KG1 (cell line): ENCODE measurements around the gene STK25.
"Not testable (repeated sequence)": the region's sequence is repeated elsewhere in the genome, so short reads cannot be mapped to it uniquely, and the experiment has no call there.

ENCODE experiments used
- DNase-seq: peaks from one replicate; lab custom pipeline; 2025; lab: John Stamatoyannopoulos, UW

STK25 gene

DNA sequence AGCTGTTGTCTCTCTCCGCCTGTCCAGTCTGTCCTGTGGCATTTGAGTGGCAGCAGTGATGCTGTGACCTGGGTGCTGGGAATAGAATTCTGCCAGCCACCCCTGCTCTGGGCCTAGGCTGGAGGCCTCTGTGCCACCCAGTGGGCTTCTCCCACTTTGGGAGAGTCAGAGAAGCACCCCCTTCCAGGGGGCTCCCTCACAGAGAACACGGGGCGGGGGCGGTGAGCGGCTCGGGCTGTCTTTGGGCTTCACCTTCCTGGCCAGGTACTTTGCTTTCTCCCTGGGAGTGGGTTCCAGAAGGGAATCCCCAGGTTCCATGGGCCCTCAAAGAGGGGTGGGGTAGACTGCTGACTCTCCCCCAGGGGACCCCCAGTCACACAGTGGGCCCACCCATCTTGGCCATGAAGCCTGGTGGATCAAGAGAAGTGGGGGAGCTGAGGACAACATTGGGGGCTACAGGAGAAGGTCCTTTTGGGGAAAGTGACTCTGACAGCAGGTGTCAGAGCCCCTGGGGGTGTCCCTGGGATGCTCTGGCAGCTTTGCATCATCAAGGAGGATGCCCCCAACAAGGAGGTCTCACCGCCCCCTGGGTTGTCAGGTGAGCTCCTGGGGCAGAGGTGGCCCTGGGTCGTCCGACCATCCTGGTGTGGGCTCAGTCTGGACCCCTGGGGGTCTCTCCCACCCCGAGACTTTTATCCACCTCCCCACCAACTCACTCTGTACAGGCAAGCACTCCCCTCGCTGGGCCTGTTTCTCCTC lies 31.4 kb upstream of the STK25 start:
- no peak for DNase-seq

DNA sequence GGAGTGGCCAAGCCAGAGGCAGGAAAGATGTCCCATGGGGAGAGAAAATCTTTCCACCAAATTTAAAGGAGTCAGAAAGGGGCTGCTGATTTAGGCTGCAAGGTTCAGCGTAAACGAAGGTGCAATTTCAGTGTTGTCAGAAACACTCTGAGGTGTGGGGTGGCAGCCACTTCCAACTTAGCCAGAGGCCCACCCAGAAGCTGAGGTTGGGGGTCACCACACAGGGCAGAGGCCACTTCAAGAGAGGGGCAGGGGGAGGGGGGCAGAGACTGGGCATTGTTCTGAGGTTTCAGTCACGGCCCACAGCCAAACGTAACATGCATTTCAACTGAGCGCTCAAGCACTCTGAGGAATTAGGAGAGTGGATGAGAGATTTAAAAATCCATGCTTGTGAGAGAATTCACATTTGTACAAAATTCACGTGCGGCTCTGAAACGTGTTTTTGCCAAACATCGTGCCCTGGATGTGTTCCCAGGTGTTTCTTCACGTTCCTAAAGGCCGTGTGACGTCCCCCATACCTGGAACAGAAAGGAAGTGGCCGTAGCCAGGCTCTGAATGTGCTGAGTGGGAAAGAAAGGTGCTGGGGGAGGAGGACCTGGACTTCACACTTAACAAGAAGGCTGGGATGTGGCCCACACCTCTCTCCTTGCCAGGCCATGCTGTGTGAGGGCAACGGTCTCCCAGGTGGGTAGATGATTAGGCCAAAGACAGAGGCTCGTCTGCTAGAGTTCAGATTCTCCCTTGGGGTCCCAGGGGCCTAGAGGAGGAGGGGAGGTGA lies 30.6 kb upstream of the STK25 start:
- no peak for DNase-seq

DNA sequence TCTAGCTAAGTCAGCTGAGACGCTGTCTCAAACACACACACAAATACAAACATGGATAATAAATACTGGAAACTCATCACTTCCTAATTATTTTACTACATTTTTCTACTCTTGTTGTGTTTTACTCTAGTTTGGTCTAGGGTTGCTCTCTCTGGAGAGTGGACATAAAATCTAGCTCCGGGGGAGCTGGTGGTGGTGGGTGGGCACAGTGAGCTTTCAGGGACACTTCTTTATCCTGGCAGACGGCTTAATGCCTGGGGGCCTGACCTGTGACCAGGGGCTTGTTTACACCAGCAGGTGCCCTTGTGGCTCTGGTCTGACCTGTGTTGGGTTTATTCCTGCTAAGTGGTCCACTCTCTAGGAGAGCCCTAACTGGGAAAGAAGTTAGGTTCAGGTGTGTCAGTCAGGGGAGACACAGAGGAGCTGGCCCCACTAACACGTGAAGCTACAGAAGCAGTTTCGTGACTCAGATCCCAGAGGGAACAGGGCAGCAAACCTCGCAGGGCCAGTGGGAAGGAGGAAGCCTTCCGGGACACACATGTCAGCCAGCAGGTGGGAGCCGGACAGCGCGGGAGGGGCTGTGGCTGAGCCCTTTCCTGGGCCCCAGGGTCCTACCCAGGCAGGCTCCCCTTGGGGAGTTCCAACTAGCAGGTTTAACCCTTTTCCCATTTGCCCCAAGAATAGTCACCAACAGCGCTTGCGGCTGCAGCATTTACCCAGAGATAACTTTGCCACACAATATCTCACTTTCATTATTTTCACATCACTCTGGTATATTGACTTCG lies 27.7 kb upstream of the STK25 start:
- DNase-seq, result no peak

DNA sequence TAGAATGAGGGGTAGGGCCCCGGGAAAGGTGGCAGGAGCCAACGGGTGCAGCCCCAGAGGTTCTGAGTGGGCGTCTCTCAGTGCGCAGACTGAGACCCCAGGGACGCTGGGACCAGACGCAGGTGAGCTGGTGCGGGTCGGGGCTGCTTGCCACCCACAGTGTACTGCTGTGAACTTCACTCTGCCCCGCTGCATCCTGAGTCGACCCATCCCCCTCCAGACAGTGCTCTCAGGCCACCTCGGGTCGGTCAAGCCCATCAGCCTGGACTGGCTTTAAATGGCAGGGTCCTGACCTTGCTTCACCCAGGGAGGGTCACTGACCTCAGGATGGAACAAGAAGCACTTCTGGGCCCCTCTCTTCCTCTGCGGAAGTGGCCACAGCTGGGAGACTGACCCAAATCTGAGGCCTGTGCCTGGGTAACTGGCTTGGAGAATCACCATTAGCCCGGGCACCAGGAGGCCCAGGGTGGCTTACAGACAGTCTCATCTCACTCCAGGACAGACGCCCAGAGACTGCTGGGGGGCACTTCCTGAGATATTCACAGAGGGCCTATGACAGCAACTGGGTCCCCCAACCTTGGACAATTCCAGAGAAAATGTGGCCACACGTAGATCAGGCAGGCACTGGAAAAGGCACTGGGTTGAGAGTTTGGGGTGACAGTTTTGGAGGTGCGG lies 26.5 kb upstream of the STK25 start:
- no peak for DNase-seq

DNA sequence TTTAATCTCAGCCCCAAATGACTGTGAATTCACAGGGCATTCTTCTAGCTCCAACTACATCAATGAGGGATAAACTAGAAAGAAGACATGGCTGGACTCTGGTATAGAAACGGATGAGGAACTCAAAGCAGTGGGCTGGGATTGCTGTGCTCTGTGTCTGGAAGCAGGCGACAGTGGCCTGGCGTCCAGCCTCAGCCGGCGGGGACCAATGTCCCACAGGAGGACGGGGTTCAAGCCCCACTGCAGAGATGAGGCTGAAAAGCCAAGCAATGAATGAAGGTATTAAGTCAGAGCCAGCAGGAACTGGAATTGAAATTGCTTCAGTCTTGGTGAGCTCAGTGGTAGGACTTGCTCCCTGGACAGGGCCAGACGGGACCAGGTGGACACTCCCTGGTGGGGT lies 25.9 kb upstream of the STK25 start:
- no peak for DNase-seq

DNA sequence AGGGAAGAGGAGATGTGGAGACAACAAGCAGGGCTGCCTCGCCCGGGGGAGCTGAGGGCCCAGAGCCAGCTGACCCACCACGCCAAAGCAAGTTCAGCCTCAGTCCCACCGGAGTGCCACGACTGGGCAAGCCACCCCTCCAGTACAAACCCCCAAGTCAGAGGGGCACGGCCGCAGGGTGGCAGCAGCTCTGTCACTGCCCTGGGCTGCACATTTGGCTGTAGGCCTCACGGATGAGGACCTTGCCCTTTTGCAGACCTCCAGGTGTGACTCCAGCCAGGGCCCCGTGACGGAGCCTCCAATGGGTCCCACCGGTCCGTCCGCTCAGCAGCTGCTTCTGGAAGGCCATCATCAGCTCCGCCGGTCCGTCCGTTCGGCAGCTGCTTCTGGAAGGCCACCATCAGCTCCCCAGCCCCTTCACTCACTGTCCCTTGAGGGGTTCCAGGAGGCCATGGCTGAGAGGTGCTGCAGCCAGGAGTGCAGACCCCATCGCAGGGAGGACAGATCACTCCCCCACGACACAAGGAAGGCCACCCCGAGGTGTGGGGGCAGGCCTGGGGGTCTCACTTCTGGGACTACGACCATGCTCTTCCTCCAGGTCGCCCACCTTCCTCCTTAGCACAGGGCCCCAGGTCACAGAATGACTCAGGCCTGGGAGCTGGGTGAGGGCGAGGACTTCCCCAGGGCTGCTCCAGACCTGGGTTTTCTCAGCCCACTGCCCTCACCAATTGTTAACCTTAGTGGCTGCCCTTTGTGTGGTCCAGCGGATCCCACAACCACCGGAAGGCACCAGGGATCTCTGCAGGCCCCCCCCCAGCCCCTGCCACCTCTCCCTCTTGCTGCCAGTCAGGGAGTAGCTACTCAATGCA lies 24.6 kb upstream of the STK25 start:
- no peak for DNase-seq

DNA sequence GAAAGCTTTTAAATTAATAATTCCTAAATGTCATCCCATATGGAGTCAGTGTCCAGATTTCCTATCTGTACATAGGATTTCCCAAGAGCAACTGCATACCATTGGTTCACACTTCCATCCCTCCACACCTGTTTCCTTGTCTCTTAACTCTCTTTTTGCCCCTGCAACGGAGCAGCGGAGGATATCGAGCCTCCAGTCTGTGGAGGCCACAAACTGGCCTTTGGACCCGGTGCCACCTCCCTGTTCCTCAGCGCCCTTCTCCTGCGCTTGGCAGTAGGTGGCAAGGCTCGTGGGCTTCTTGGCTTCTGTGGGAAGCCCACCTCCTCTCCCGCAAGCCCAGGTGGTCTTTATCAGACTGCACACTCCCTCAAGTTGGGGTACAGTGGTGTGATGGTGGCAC lies 23.8 kb upstream of the STK25 start:
- no peak for DNase-seq

DNA sequence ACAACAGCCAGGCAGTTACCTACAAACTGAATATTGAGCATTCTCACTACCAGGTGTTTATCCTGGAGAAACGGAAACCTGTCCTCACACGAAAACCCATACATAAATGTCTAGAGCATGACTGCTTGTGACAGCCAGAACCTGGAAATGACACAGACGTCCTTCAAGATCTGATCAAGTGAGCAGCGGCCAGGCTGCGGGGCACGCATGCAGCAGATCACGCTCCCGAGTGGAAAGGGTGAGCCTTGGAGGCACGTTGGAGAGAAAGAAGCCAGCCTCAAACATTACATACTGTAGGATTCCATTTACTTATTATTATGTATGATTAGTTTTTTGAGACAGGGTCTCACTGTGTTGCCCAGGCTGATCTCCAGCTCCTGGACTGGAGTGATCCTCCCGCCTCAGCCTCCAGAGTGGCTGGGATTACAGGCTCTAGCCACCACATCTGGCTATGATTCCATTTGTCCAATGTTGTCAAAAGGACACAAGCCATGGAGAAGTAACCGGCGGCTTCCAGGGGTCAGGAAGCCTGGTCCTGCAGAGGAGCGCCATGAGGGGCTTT lies 22.9 kb upstream of the STK25 start:
- no peak for DNase-seq

DNA sequence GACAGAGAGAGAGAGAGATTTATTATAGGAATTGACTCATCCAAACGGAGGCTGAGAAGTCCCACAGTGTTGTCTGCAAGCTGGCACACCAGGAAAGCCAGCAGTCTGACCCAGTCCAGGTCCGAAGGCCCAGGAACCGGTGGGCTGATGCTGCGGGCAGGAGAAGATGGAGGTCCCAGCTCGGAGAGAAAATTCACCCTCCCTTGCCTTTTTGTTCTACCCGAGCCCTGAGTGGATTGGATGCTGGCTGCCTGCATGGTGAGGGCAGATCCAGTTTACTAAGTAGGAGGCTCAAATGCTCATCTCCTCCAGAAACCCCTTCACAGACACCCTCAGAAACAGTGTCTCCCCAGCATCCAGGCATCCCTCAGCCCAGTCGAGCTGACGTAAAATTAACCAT lies 22.2 kb upstream of the STK25 start:
- no peak for DNase-seq

DNA sequence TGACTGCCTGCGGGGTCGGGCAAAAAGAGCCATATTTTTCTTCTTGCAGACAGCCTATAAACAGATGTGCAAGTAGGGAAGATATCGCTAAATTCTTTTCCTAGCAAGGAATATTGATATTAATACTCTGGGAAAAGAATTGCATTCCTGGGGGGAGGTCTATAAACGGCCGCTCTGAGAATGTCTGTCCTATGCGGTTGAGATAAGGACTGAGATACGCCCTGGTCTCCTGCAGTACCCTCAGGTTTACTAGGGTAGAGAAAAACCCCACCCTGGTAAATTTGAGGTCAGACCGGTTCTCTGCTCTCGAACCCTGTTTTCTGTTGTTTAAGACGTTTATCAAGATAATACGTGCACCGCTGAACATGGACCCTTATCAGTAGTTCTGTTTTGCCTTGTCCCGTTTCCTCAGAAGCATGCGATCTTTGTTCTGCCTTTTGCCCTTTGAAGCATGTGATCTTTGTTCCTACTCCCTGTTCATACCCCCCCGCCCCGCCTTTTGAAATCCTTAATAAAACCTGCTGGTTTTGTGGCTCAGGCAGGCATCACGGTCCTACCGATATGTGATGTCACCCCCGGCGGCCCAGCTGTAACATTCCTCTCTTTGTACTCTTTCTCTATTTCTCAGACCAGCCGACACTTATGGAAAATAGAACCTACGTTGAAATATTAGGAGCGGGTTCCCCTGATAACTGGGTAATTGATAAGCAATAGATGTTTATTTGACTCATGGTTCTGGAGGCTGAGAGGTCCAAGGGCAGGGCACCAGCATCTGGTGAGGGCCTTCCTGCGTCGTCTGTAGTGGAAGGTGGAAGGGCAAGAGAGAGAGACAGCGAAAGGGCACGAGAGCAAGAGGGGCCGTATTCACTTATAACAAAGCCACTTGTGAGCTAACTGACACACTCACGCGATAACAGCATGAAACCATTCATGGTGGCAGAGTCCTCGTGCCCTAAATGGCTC lies 17.7 kb upstream of the STK25 start:
- not testable (repeated sequence) for DNase-seq

DNA sequence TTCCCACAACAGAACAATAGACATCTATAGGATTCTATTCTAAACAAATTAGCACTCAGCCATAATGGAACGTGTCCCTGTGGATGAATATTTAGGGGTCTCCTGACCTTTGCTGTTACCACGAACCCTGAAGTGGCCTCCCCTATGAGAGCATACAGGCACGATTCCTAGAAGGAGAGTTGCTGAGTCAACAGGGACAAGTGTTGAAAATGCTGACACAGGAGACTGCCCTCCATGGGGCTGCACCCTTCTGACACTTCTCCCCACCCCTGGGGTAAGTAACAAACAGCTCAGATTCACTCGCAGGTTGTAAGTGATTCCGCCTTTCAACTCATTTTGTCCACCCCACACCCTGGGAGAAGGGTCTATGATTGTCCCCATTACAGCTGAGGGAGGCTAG lies 14.1 kb upstream of the STK25 start:
- no peak for DNase-seq

DNA sequence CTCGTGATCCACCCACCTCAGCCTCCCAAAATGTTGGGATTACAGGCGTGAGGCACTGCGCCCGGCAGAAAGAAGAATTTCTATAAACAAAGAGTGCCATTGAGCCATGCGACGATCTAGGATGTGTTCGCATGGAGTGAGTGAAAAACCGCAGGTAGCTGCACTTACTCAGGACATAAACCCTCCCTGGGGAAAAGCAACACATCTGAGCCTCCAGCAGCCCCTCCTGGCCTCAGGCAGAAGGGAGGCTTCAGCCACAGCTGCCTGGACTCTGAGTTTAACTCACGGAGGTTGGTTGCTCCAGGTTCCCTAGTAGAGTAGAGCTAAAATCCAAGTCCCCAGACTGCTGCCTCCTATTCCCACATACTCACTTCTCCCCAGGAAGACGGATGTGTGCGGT lies 11.3 kb upstream of the STK25 start:
- DNase-seq, result no peak

DNA sequence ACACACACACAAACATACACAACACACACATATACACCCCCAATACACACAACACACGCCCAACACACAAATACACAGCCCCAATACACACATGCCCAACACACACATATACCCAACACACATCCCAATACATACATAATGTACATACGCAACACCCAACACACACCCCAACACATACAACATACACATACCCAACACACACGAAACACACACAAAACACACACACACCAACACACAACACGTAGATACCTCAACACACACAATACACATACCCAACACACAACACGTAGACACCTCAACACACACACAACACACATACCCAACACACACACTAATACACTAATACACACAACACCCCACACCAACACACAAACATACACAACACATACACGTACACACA lies 8.9 kb upstream of the STK25 start:
- no peak for DNase-seq

DNA sequence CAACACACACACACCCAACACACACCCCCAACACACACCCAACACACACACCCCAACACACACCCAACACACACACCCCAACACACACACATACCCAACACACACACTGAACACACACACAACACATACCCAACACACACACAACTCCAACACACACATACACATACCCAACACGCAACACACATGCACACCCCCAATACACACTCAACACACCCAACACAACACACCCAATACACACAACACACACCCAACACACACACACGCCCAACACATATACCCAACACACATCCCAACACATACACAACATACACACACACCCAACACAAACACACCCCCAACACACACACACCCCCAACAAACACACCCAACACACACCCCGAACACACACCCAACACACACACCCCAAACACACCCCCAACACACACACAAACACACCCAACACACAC lies 8.2 kb upstream of the STK25 start:
- DNase-seq, result no peak

DNA sequence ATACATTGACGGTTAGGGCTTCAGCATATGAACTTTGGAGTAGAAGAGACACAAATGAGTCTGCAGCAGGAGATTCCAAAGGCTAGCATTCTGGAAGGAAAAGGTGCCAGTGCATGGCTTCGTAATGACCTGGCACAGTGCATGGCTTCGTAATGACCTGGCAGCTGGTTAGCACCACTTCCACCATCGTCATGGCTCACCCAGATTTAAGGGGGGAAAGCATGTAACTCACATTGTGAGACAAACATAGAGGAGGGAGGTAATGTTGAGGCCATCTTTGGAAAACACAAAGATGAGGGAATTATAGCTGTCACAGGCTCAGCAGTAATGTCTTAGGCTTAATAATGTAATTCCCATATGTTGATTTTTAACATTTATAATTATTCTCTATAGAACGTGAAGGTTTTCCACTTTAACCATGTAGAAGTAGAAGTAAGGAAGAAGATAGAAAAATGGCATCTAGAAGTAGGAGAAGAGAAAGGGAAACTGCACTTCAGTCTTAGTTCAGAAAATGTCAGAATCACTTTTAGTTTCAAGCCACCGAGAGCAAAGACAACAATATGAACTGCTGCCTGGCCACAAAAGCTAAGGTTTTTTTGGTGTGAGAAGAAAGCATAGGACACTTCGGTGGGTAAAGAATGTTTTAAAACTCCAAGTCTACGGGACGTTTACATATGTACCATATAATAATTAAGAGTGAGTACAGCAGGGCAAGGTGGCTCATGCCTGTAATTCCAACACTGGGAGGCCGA lies 6.8 kb upstream of the STK25 start:
- DNase-seq, result no peak

DNA sequence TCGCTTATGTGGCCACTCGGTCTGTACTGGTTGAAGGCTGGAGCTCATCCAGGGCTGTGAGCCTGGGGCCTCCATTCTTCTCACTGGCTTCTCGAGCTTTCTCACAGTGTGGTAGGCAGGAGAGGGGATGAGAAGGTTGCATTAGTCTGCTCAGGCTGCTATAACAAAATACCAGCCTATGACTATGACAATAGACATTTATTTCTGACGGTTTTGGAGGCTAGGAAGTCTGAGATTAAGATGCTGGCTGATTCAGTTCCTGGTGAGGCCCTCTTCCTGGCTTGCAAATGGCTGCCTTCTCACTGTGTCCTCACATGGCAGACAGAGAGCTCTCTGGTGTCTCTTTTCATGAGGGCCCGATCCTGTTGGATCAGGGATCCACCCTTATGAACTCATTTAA lies 6.2 kb upstream of the STK25 start:
- no peak for DNase-seq

DNA sequence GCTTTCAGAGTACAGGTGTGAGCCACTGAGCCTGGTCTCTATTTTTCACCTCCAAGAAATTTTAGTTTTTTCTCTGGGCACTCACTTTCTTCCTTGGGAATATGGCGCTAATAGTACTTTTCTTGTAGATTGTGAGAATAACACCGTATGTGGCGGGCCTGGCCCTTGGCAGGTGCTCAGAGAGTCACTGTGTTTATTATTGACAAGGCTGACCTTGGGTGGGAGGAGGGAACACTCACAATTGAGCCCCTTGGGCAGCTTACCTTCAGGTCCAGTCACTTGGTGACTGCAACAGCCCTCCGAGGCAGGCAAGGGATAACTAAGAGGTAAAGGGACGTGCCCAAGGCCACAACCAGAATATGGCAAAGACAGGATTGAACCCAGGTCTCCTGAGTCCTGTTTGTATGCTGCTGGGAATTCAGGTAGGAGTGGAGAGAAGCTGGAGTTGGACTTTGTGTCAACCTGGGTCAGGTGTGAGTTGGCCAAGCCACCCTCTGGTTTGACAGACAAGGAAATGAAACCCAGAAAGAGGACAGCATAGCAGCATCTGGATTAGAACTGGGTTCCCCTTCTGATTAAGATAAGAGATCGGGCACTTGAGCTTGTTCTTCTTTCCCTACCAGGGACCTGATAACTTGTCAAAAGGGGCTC lies 2.8 kb upstream of the STK25 start:
- no peak for DNase-seq

DNA sequence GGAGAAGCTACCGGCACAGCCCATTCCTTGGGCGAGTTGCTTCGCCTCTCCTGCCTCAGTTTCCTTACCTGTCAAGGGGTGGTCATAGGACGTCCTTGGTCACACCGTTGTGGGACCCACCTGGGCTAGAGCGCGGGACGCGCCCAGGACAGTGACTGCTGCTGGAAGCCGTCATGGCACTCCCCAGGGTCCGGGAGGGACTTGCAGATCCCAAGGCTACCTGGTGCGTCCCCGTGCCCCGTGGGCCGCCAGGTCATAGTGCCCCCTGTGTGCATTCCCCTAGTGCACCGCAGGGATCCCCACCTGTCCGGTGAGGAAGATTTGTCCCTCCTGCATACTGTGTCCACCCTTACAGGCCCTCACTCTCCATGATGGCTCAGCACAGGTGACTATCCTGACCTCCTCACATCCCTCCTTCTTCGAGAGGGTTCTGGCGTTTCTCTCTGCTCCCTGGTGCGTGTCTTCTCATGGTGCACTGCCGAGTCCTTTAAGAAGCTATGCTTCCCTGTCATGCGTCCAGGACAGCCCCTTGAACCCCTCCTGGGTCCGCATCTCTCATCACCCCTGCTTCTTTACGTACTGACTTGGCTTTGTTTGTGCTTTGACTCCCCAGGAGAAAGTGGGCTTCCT lies 886 bp upstream of the STK25 start:
- DNase-seq, result no peak
